GM12878 (cell line): ENCODE measurements around the gene CACNA1I. TPM values are rescaled to one million over a fixed set of nuclear protein-coding genes. Genes with fewer than 3 reads are reported as not detected.
A peak's percentile ranks its signal among the peaks of the same experiment; 100 is the strongest.

ENCODE experiments used
- ATAC-seq: fragments of 200-7000 bp; cut with Tn5 transposase; 3 replicates; pipeline ENCODE4 v1.9.1; 2020; ENCODE audit warnings: mild to moderate bottlenecking, moderate library complexity
- BruUV-seq: library from RNA; stranded (reverse); fragments of 400-500 nt; replicated peaks from 2 replicates; lab custom pipeline; 2021; lab: Mats Ljungman, UMichigan
- CTCF ChIA-PET: fragments of 300-600 bp; sonication (Branson Sonifier 250); formaldehyde crosslinking; extraction: SDS; loops from one replicate; lab custom pipeline; 2021; ENCODE audit warnings: inconsistent platforms; lab: Yijun Ruan, JAX
- POLR2A ChIA-PET: fragments of 350-600 bp; formaldehyde crosslinking; extraction: SDS; loops from one replicate; lab custom pipeline; 2021; ENCODE audit warnings: inconsistent platforms; lab: Charles Lee
- RAD21 ChIA-PET: fragments of 300-600 bp; sonication (Branson Sonifier 250); formaldehyde crosslinking; loops from one replicate; lab custom pipeline; 2023; ENCODE audit warnings: antibody characterized with exemption; ENCODE audit not compliant: unreplicated experiment; lab: Charles Lee
- SMC1A ChIA-PET: fragments of 300-600 bp; sonication (Branson Sonifier 250); formaldehyde crosslinking; loops from one replicate; lab custom pipeline; 2023; ENCODE audit not compliant: unreplicated experiment, uncharacterized antibody; lab: Charles Lee
- DNase-seq: peaks from one replicate; pipeline ENCODE4 v3.0.0-alpha.2; 2011; ENCODE audit warnings: low read depth, low spot score
- FAIRE-seq: peaks from 3 replicates; lab custom pipeline; 2011; peaks lifted over from hg19 to GRCh38; lab: Jason Lieb, UNC
- H2AFZ ChIP-seq: 2 replicates; pipeline ENCODE4 v1.6.0; 2011; ENCODE audit warnings: low read depth, low read length, control low read depth; ENCODE audit not compliant: control insufficient read depth
- H3K27ac ChIP-seq: 2 replicates; pipeline ENCODE4 v1.5.1; 2011; ENCODE audit warnings: control low read depth; ENCODE audit not compliant: control insufficient read depth, insufficient read depth
- H3K27me3 ChIP-seq, 2 experiments: replicated peaks in 1 of 2; 2 replicates each; pipeline versions ENCODE4 v1.6.0 to v1.6.1; 2011; ENCODE audit warnings: low read length in 1 of 2; ENCODE audit not compliant: control insufficient read depth in 2 of 2, insufficient read depth in 2 of 2
- H3K36me3 ChIP-seq, 2 experiments: 2 replicates each; pipeline ENCODE4 v1.5.1; 2011; ENCODE audit warnings: low read length in 1 of 2; ENCODE audit not compliant: control insufficient read depth in 2 of 2, insufficient read depth in 2 of 2
- H3K4me1 ChIP-seq: 2 replicates; pipeline ENCODE4 v1.6.1; 2011; ENCODE audit warnings: mild to moderate bottlenecking, low read length, moderate library complexity, mixed read lengths; ENCODE audit not compliant: control insufficient read depth, insufficient read depth
- H3K4me2 ChIP-seq: 2 replicates; pipeline ENCODE4 v1.6.0; 2011; ENCODE audit warnings: control low read depth; ENCODE audit not compliant: control insufficient read depth, insufficient read depth
- H3K4me3 ChIP-seq: fragments of 200-600 bp; sonication (generic); 2 replicates; pipeline ENCODE4 v1.5.1; 2016
- H3K79me2 ChIP-seq: 2 replicates; pipeline ENCODE4 v1.6.0; 2011; ENCODE audit warnings: low read length; ENCODE audit not compliant: control insufficient read depth, insufficient read depth
- H3K9ac ChIP-seq: 2 replicates; pipeline ENCODE4 v1.8.0; 2011; ENCODE audit warnings: low read length, control low read depth, mixed read lengths; ENCODE audit not compliant: control insufficient read depth, insufficient read depth
- H3K9me3 ChIP-seq: replicated peaks from 3 replicates; pipeline ENCODE4 v1.5.1; 2011; ENCODE audit warnings: mild to moderate bottlenecking, low read length; ENCODE audit not compliant: control insufficient read depth, insufficient read depth
- H4K20me1 ChIP-seq: 2 replicates; pipeline ENCODE4 v1.6.0; 2011; ENCODE audit not compliant: control insufficient read depth, insufficient read depth
- BHLHE40 ChIP-seq, 2 experiments: fragments of 450-650 bp in 1 of 2; IDR thresholded peaks; 2 replicates each; pipeline ENCODE4 v1.6.1; 2011 to 2017; ENCODE audit warnings: low read depth in 2 of 2, borderline replicate concordance in 1 of 2, improper control_type of control experiment in 1 of 2, low read length in 1 of 2, mild to moderate bottlenecking in 1 of 2
- ESRRA ChIP-seq: IDR thresholded peaks from 2 replicates; pipeline ENCODE4 v1.6.1; 2012; ENCODE audit warnings: mild to moderate bottlenecking, low read length, improper control_type of control experiment
- KDM1A ChIP-seq: fragments of 200-600 bp; sonication (generic); IDR thresholded peaks from 2 replicates; pipeline ENCODE4 v1.6.1; 2016; ENCODE audit warnings: borderline replicate concordance
- LARP7 ChIP-seq: fragments of 450-650 bp; IDR thresholded peaks from 2 replicates; pipeline ENCODE4 v1.6.1; 2017; ENCODE audit warnings: mild to moderate bottlenecking
- POLR2AphosphoS5 ChIP-seq: IDR thresholded peaks from 2 replicates; pipeline ENCODE4 v1.6.1; 2011; ENCODE audit warnings: mild to moderate bottlenecking, low read length, inconsistent platforms
- RAD21 ChIP-seq: IDR thresholded peaks from 2 replicates; pipeline ENCODE4 v1.6.1; 2011; ENCODE audit warnings: mild to moderate bottlenecking, low read depth, low read length, moderate library complexity; ENCODE audit not compliant: insufficient read depth
- SMAD5 ChIP-seq: IDR thresholded peaks from 2 replicates; pipeline ENCODE4 v1.6.1; 2016; ENCODE audit warnings: antibody characterized with exemption, low read depth
- SPI1 ChIP-seq: IDR thresholded peaks from 2 replicates; pipeline ENCODE4 v1.6.1; 2011; ENCODE audit warnings: low read depth, mild to moderate bottlenecking, low read length, moderate library complexity, borderline replicate concordance; ENCODE audit not compliant: insufficient read depth
- SREBF1 ChIP-seq: IDR thresholded peaks from 2 replicates; pipeline ENCODE4 v1.6.1; 2012; ENCODE audit warnings: mild to moderate bottlenecking, low read length
- STAT3 ChIP-seq: IDR thresholded peaks from 2 replicates; pipeline ENCODE4 v1.6.1; 2011; ENCODE audit warnings: low read depth, low read length, improper control_type of control experiment
- ZNF24 ChIP-seq: fragments of 450-650 bp; IDR thresholded peaks from 2 replicates; pipeline ENCODE4 v1.6.1; 2017; ENCODE audit warnings: antibody characterized with exemption, mild to moderate bottlenecking
- ZNF384 ChIP-seq: IDR thresholded peaks from 2 replicates; pipeline ENCODE4 v1.6.1; 2012; ENCODE audit warnings: low read depth, mild to moderate bottlenecking, low read length, improper control_type of control experiment, borderline replicate concordance
- WGBS: methylation state at CpG from one replicate; pipeline ENCODE4 v1.1.6; 2016; ENCODE audit warnings: low lambda C conversion rate; ENCODE audit not compliant: insufficient replicate concordance, insufficient coverage; ENCODE audit errors: missing lambda C conversion rate; 5-methylcytosine and 5-hydroxymethylcytosine counted together
- in situ Hi-C: fragments of 300-500 bp; cut with MboI; formaldehyde crosslinking; loops from 9 replicates; pipeline ENCODE4 v1.14.3; 2018; ENCODE audit warnings: mixed read lengths
- intact Hi-C: fragments of 100-400 bp; cut with micrococcal nuclease; formaldehyde crosslinking; loops from one replicate; pipeline ENCODE4 v1.14.2; 2022; ENCODE audit not compliant: unreplicated experiment
- polyA plus RNA-seq, 11 experiments: library from polyadenylated mRNA; depleted of rRNA in 4 of 11; unstranded in 6 of 11; stranded (reverse) in 5 of 11; fragments of >200 nt; fragmentation: Nextera tagmentation in 4 of 11; fragmentation: Illumina TruSeq in 1 of 11; extraction: Ambion mirVana in 4 of 11; extraction: Trizol in 1 of 11; gene quantifications; 1 replicate in 1 of 11; 2 replicates in 10 of 11; pipeline versions ENCODE4 v1.2.1 to v1.2.3, GENCODE V29; 2011 to 2016; ENCODE audit warnings: inconsistent platforms in 2 of 11, missing spikeins in 2 of 11, low read depth in 1 of 11
- total RNA-seq, 4 experiments: library from RNA; depleted of rRNA in 3 of 4; stranded (reverse); fragments of >200 nt in 3 of 4; fragmentation: Illumina TruSeq in 1 of 4; extraction: Trizol in 1 of 4; gene quantifications; 2 replicates each; pipeline versions ENCODE4 v1.2.1 to v1.2.3, GENCODE V29; 2013 to 2021
- TF ChIP-seq, protein P1 (sequence below), 3 experiments: IDR thresholded peaks in 2 of 3; conservative IDR thresholded peaks in 1 of 3; 2 replicates each; pipeline ENCODE4 v1.5.1; 2011; ENCODE audit warnings: low read depth in 3 of 3, low read length in 3 of 3, mild to moderate bottlenecking in 3 of 3, control low read depth in 2 of 3, moderate library complexity in 2 of 3, inconsistent platforms in 1 of 3, mixed read lengths in 1 of 3; ENCODE audit not compliant: control insufficient read depth in 2 of 3, insufficient read depth in 1 of 3; ENCODE audit errors: extremely low read depth in 1 of 3

The CACNA1I gene
- total and polyA plus RNA-seq, 10 of the 15 experiments (the other 5 are each of a cell fraction or from before 2014, with no cell fraction given): 0.01 to 0.03 TPM; not detected in 8

DNA sequence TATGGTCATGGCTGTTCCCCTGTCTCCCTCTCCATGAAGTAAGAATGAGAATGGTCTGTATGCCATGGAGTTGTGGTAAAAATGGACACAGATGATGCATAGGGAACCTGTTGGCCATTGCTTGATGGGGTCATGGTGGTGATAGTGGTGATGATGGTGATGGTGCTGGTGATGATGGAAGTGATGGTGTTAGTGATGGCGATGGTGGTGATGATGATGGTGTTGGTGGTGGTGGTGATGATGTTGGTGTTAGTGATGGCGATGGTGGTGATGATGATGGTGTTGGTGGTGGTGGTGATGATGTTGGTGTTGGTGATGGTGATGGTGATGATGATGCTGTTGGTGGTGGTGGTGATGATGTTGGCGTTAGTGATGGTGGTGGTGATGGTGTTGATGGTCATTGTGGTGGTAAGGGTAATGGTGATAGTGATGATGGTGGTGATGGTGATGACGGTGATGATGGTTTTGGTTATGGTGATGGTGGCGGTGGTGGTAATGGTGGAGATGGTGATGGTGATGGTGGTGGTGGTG lies 5.1 kb upstream of the CACNA1I start:
- SMC1A ChIA-PET: no interaction called here
- BruUV-seq: no TSS peak
- DNase-seq (no peak), ATAC-seq (no peak), FAIRE-seq (peak; percentile 27)
- H3K4me3 ChIP-seq: no peak overlapping the region
- no peak overlapping the region for H3K4me2 ChIP-seq
- H3K79me2 ChIP-seq: no peaks in the 10 kb centered on the region
- H4K20me1 ChIP-seq: no peaks in the 10 kb centered on the region
- POLR2A ChIA-PET: no interaction called here
- no peaks in the 10 kb centered on the region for H3K36me3 ChIP-seq
- RAD21 ChIA-PET: no interaction called here
- H3K4me1 ChIP-seq: no peaks in the 10 kb centered on the region
- CTCF ChIA-PET: interaction anchor here (1.0 kb wide), 1 partner anchor 459 kb away, joined by 4 read pairs; no protein-coding TSS in a partner anchor
- no peak overlapping the region for H3K9ac ChIP-seq
- intact Hi-C loops (no loop called here), in situ Hi-C loops (no loop called here)
- H2AFZ ChIP-seq: no peak overlapping the region
- TF ChIP-seq ZNF384: no peak
- no peak for TF ChIP-seq SMAD5
- TF ChIP-seq POLR2AphosphoS5: no peak
- TF ChIP-seq KDM1A: no peak
- no peak for TF ChIP-seq STAT3
- no peak for TF ChIP-seq LARP7
- no peaks in the 10 kb centered on the region for H3K9me3 ChIP-seq
- 61% methylated on average over 5 of the region's 5 CpGs for WGBS
- peaks cover 0 to 1% of the 10 kb centered on the region in 2 experiments; a peak in 1 of 4 replicates for H3K27me3 ChIP-seq
- no peak overlapping the region for H3K27ac ChIP-seq

DNA sequence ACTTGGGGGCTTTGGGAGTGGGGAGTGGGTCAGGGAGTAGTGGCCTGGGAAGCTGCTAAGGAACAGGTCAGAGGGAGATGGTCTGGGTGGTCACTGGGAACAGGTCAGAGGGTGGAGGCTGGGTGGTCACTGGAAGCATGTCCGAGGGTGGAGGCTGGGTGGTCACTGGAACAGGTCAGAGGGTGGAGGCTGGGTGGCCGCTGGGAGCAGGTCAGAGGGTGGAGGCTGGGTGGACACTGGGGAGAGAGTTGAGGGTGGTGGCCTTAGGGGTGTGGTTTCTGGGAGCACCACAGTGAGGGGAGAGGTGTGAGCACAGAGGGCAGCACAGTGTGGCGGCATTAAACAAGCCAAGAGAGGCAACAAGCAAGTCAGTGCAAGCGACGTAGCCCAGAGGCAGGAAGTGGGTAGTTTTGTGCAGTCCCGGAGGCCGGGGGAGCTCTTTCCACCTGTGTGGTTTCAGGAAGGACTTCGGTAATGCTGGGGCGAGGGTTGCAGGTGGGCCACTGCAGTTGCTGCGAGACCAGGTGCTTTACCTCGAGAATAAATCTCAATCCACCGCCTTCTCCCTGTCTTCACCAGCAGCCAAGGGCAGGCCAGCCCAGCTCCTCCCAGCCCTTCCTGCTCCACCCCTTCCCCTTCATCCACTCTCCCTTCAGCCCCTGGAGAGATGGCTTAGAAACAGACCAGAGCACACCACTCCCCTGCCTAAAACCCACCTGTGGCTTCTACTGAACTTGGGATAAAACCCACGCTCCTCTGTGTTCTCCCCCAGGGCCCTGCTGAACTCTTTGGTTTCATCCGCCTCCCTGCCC lies 3.2 kb upstream of the CACNA1I start:
- Histone ChIP-seq H3K27ac (no peak overlapping the region), H3K9ac (no peak overlapping the region), H4K20me1 (no peaks in the 10 kb centered on the region), H3K79me2 (no peaks in the 10 kb centered on the region), H3K9me3 (no peaks in the 10 kb centered on the region), H3K4me1 (no peaks in the 10 kb centered on the region), H3K4me3 (no peak overlapping the region), H3K4me2 (no peak overlapping the region)
- in situ Hi-C loops: no loop called here
- BruUV-seq: no TSS peak
- CTCF ChIA-PET: no interaction called here
- ATAC-seq: peak; percentile 70
- FAIRE-seq: no peak
- TF ChIP-seq, protein P1, sequence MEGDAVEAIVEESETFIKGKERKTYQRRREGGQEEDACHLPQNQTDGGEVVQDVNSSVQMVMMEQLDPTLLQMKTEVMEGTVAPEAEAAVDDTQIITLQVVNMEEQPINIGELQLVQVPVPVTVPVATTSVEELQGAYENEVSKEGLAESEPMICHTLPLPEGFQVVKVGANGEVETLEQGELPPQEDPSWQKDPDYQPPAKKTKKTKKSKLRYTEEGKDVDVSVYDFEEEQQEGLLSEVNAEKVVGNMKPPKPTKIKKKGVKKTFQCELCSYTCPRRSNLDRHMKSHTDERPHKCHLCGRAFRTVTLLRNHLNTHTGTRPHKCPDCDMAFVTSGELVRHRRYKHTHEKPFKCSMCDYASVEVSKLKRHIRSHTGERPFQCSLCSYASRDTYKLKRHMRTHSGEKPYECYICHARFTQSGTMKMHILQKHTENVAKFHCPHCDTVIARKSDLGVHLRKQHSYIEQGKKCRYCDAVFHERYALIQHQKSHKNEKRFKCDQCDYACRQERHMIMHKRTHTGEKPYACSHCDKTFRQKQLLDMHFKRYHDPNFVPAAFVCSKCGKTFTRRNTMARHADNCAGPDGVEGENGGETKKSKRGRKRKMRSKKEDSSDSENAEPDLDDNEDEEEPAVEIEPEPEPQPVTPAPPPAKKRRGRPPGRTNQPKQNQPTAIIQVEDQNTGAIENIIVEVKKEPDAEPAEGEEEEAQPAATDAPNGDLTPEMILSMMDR (IDR thresholded peaks at IDR 0.05 in 2 of 3, conservative IDR thresholded peaks at IDR 0.05 in 1 of 3; ENCODE audit: control insufficient read depth in 2 of 3, extremely low read depth in 1 of 3, insufficient read depth in 1 of 3, low read depth in 3 of 3, low read length in 3 of 3): 0 out of 6 replicates have a peak, but pooled peaks of 1 of the 3 experiments have one; percentile 12
- TF ChIP-seq ESRRA (no peak), ZNF24 (no peak), BHLHE40 (IDR thresholded peaks at IDR 0.05; ENCODE audit: borderline replicate concordance in 1 of 2, low read depth in 2 of 2, low read length in 1 of 2) (no peak), RAD21 (peak; percentile 21; the same call in 1 of the 2 replicates), SPI1 (peak; percentile 39), SREBF1 (no peak)
- TF ChIP-seq, all 136 proteins: peak for 3
- POLR2A ChIA-PET: no interaction called here
- DNase-seq: no peak
- Histone ChIP-seq H2AFZ (no peak overlapping the region; the same call in 1 of the 2 replicates), H3K27me3 (no peaks in the 10 kb centered on the region), H3K36me3 (no peaks in the 10 kb centered on the region)
- RAD21 ChIA-PET: no interaction called here
- intact Hi-C loops: no loop called here
- SMC1A ChIA-PET: no interaction called here
- WGBS: 28% methylated on average over 14 of the region's 14 CpGs
